GM12874 (cell line): Measurements from ENCODE around the gene MIS18BP1.

Source experiments
- CTCF ChIP-seq: IDR thresholded peaks from 2 replicates; pipeline ENCODE4 v1.5.1; 2011; ENCODE audit warnings: low read depth, mild to moderate bottlenecking, control low read depth, low read length, moderate library complexity; ENCODE audit not compliant: insufficient read depth

The MIS18BP1 gene

GRCh38 chr14:45177076-45177475 lies 75.9 kb downstream of the MIS18BP1 start:
- no peak for TF ChIP-seq CTCF

GRCh38 chr14:45169906-45170305 lies 83.1 kb downstream of the MIS18BP1 start:
- no peak for TF ChIP-seq CTCF

GRCh38 chr14:45156067-45156466 lies 96.9 kb downstream of the MIS18BP1 start:
- TF ChIP-seq CTCF: no peak
